ENCODE data around the gene PILRB.
A peak's percentile ranks its signal among the peaks of the same experiment; 100 is the strongest.
"Not testable (repeated sequence)": the region's sequence is repeated elsewhere in the genome, so short reads cannot be mapped to it uniquely, and the experiment has no call there.

Gene PILRB

DNA sequence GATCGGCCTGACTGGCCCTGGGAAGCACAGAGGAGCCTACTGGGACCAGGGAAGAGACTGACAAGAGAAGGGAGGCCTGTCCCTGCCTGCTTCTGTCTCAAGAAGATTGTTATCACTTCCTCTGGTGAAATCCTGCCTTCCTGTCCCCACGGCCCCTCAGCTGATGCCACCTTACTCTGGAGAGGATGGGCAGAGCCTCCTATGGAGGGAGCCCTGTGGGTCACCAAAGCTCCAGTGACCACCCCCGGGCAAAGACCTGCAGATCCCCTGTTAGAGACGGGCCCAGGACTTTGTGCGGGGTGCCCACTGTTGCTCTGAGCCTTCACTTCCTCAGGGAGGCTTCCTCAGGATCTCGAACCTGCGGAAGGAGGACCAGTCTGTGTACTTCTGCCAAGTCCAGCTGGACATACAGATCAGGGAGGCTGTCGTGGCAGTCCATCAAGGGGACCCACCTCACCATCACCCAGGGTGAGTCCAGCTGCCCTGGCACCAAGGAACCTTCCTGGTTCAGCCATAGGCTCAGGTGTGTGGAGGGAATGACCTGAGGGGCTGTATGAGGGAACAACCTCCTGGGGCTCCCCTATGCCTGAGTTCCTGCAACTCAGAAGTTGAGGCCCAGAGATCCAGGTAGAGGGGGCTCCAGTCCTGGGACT is 1.4 kb upstream of the PILRB start:
- no peak for DNase-seq (ENCODE audit: low read depth in 2 of 2)

DNA sequence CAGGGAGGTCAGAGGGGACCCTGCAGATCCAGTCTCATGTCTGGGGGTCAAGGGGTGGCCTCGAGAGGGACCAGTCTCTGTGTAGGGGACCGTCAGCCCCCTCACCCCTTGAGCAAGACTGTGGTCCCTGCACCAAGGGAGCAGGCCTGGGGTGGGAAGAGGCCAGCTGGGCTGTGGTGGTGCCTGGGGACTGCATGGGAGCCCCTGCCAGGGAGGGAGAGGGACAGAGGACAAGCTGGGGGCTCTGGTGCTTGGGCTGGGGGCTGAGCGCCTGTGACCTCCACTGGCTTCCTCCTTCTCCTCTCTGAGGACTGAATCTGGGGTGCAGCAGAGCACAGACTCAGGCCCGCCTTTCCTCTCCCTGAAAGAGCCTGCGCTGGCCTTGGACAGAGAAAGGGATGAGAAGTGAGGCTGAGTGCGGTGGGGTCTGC is 771 bp upstream of the PILRB start:
- no peak for DNase-seq (ENCODE audit: low read depth in 2 of 2)

DNA sequence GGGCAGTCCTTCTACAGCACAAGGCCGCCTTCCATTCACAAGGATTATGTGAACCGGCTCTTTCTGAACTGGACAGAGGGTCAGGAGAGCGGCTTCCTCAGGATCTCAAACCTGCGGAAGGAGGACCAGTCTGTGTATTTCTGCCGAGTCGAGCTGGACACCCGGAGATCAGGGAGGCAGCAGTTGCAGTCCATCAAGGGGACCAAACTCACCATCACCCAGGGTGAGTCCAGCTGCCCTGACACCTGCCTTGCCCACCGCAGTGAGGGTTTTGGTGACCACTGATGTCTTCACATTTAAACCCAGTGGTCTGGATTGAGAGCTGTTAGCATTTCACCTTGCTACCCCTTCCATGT is 918 bp downstream of the PILRB start:
- DNase-seq (ENCODE audit: low read depth in 2 of 2), result no peak

DNA sequence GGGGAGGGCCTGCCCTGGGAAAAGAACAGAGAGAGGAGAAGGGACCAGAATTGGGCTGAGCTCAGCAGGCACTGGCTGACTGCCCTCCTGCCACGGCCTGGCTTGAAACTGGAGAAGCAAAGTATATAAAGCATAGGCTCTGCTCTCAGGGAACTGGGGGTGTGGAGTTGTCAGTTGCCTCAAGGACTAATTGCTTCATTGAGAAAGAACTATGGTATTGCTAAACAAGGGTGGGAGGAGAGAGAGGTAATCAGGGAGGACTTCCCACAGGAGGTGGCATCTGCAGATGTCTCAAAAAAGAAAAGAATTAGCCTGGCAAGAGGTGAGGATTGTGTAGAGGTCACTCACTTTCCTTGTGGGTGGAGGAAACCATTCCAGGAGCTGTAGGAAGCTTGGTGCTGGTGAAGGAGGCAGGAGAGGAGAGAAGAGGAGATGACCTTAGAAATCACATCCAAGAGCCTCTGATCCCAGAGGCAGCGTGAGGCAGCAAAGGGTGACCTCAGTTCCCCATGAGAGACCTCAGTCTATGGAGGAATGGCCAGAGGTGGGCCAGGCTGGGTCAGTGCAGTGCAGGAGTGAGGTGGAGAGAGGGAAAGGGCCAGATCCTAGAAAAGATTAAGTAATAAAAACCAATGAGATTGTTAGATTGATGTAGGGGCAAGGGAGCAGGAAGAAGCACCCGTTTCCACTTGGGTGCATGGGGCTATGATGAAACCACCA is 2.4 kb downstream of the PILRB start:
- no peak for DNase-seq (ENCODE audit: low read depth in 2 of 2)

DNA sequence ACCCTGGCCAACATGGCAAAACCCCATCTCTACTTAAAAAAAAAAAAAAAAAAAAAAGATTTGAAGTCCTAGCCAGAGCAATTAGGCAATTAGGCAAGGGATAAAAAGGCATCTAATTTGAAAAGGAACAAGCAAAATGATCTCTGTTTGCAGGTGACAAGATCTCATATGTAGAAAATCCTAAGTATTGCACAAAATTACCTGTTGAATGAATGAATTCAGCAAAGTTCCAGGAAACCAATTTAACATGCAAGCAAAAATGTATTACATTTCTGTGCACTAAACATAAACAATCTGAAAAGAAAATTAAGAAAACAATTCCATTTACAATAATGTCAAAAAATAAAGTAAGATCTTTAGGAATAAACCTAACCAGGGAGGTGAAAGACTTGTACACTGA is 5.2 kb downstream of the PILRB start:
- no peak for DNase-seq (ENCODE audit: low read depth in 2 of 2)

DNA sequence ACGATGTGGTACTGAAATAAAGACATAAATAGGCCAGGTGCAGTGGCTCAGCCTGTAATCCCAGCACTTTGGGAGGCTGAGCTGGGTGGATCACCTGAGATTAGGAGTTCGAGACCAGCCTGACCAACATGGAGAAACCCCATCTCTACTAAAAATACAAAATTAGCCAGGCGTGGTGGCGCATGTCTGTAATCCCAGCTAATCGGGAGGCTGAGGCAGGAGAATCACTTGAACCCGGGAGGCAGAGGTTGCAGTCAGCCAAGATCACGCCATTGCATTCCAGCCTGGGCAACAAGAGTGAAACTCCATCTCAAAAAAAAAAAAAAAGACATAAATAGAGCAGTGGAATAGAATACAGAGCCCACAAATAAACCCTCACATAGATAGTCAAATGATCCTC is 5.9 kb downstream of the PILRB start:
- DNase-seq (ENCODE audit: low read depth in 2 of 2), result not testable (repeated sequence)

DNA sequence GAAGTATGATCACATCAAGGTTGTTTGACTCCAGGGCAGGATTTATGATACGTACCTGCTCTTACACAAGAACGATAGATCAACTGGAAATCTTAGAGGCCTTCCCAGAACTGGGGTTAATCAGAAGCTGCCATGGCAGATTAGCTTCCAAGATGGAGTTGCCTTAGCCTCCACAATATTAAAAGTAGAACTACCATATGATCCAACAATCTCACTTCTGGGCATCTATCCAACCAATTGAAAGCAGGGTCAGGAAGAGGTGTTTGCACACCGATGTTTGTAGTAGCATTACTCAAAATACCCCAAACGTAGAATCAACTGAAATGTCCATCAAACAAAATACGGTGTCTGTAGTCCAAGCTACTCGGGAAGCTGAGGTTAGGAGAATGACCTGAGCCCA is 6.6 kb downstream of the PILRB start:
- no peak for DNase-seq (ENCODE audit: low read depth in 2 of 2)

DNA sequence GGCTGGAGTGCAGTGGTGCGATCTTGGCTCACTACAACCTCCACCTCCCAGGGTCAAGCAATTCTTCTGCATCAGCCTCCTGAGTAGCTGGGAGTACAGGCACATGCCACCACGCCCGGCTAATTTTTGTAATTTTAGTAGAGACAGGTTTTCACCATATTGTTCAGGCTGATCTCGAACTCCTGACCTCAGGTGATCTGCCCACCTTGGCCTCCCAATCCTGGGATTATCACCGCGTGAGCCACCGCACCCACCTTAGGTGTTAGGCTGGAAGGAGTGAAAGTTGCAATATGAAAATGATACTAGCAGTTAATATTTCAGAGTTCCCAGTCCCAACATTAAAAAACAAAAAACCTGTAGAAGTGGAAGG is 8.1 kb downstream of the PILRB start:
- not testable (repeated sequence) for DNase-seq (ENCODE audit: low read depth in 2 of 2)

DNA sequence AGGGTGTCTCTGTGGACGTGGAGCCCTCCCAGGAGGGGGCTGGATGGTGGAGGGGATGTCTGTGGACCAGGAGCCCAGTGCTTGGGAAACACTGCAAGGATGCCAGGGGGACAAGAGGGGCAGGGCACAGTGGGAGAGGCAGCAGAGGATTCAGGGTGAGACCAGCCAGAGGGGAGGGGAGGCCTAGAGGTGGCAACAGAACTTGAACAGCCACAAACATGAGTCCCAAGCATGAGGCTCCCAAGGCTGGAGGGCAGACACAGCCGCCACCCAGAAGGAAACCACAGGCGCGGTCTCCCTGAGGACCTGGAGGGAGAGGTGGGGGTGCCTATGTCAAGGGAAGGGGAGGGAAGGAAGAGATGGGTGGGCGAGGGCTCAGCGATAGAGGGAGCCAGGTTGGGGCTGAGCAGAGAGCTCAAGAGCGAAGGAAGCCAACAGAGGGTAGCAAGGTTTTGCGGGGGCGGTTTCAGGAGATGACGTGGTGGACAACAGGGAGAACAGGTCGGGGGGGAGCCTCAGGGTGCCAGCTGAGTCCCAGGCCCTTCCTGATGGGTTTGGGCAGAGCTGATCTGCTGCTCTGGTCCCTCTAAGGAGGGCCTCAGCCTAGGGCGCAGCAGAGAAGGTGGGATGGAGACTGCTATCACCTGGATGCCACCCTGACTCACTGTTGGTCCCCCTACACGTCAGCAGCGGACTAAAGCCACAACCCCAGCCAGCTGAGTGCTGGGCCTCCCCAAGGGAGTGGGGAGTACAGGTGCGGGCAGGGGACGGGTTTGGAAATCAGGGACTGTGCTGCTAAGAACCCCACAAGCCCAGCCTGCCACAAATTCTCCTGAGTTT is 8.7 kb downstream of the PILRB start:
- no peak for DNase-seq (ENCODE audit: low read depth in 2 of 2)

DNA sequence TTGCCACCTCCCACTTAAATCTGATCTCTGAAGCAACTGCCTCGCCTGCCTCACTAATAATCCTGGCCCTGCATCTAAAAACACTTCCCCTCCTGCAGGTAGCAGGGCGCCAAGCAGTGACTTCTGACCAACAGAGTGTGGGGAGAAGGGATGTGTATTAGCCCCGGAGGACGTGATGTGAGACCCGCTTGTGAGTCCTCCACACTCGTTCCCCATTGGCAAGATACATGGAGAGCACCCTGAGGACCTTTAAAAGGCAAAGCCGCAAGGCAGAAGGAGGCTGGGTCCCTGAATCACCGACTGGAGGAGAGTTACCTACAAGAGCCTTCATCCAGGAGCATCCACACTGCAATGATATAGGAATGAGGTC is 9.3 kb downstream of the PILRB start:
- no peak for DNase-seq (ENCODE audit: low read depth in 2 of 2)

DNA sequence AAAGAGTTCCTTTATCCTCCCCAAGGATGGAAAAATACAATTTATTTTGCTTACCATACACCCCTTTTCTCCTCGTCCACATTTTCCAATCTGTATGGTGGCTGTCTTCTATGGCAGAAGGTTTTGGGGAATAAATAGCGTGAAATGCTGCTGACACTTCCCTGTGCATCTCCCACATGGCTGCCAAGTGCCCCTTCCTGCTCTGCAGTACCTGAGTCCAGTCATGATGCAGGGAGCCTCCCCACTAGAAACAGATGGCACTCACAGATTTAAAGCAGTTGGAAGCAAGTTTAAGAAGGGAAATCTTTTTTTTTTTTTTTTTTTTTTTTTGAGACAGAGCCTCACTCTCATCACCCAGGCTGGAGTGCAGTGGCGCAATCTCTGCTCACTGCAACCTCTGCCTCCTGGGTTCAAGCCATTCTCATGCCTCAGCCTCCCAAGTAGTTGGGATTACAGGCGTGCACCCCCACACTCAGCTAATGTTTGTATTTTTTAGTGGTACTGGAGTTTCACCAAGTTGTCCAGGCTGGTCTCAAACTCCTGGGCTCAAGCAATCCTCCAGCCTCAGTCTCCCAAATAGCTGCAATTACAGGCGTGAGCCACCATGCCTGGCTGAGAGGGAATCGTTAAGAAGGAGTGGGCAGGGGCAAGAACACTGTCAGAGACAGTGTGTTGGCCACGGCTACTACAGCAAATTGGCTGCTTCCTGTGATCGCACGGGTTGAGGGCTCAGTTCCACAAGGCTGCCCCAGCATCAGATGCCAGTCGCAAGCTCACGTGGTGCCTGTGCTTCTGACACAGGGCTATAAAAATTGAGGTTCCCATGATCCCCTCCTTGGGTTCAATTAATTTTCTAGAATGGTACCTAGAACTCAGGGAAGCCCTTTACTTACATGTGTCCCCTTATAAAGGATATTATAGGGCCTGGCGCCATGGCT is 10.0 kb downstream of the PILRB start:
- DNase-seq (ENCODE audit: low read depth in 2 of 2), result no peak

DNA sequence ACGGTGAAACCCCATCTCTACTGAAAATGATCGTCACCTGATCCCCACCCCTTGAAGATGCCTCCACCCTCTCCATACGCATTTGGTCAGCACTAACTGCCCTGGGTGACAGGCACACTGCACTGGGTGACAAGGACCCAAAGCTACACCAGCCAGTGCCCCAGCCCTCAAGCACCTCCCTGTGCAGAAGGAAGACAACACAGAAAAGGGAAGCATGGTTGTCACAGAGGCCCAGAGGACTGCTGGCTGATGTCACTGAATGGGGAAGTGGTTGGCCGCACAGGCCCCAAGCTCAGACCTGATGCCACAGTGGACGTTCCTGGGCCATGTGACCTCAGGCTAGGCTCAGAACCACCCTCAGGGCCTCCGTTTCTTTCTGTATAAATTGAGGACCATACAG is 11.2 kb downstream of the PILRB start:
- DNase-seq (ENCODE audit: low read depth in 2 of 2), result peak in 1 of 2 donors; percentile 43

DNA sequence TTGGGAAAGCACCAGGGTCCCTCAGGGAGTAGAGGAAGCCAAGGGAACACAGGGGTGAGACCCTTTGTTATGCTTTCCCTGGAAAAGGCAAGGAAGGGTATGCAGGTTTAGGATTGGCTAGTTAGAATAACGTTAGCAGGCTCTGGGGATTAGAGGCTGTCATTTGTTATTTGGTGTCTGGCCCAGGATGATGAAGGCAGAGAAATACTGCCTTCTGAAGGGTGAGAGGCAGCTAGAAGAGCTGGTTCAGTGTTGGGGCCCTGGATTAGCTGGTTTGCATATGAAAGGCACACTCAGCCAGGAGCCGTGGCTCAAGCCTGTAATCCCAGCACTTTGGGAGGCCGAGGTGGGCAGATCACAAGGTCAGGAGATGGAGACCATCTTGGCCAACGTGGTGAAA is 12.4 kb downstream of the PILRB start:
- DNase-seq (ENCODE audit: low read depth in 2 of 2), result no peak

DNA sequence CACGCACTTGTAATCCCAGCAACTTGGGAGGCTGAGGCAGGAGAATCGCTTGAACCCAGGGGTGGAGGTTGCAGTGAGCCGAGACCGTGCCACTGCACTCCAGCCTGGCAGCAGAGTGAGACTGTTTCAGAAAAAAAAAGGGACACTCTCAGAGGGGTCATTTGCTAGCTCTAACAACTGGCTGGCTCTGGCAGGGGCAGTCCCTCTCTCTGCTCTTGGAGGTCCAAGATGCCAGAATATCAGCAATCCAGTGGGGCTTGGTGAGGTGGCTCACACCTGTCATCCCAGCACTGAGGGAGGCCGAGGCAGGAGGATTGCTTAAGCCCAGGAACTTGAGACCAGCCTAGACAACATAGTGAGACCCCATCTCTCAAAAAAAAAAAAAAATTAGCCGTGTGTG is 12.8 kb downstream of the PILRB start:
- DNase-seq (ENCODE audit: low read depth in 2 of 2), result no peak

DNA sequence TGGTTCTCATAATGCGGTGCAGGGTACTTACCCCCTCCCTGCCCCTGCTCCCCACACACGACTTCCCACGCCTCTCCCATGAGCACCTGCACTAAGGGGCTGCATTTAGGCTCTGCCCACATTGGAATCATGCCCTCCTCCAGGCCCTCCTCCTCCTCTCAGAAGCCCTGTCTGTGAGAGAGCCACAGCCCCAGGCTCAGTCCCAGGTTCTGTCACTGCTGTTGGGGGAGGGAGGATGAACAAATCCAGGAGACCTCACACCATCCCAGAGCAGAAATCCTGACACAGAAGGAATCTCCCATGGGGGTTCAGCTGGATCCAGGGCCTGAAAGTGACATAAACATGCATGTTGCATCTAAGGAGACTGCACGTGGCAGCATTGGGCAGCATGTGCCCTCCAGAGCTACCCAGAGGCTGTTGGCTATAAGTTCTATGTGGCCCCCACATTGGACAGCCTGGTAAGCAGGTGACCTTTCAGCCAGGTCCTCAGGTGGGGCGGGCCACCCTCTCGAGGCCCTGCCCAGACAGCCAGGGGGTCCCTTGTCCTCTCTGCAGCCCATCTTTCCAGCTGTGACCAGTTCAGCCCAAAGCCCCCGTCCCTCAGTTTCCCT is 13.7 kb downstream of the PILRB start:
- DNase-seq (ENCODE audit: low read depth in 2 of 2), result no peak

DNA sequence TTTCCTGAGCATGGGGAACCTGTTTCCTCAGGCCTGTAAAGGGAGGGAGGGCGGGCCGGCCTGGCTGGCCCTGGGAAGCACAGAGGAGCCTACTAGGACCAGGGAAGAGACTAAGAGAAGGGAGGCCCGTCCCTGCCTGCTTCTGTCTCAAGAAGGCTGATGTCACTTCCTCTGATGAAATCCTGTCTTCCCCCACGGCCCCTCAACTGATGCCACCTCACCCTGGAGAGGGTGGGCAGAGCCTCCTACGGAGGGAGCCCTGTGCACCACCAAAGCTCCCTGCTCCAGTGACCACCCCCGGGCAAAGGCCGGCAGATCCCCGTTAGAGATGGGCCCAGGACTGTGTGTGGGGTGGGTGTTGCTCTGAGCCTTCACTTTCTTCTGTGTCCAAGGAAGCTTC is 14.3 kb downstream of the PILRB start:
- DNase-seq (ENCODE audit: low read depth in 2 of 2), result no peak

DNA sequence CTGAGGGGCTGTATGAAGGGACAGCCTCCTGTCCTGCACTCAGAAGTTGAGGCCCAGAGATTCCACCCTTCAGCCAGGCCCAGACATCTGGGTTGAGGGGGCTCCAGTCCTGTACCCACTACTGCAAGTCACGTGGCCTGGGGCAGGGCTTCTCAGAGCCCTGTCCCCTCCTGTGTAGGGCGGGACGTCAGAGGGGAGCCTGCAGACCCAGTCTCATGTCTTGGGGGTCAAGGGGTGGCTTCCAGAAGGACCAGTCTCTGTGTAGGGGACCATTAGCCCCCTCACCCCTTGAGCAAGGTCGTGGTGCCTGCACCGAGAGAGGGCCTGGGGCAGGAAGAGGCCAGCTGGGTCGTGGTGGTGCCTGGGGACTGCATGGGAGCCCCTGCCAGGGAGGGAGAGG is 14.8 kb downstream of the PILRB start:
- DNase-seq (ENCODE audit: low read depth in 2 of 2), result no peak

DNA sequence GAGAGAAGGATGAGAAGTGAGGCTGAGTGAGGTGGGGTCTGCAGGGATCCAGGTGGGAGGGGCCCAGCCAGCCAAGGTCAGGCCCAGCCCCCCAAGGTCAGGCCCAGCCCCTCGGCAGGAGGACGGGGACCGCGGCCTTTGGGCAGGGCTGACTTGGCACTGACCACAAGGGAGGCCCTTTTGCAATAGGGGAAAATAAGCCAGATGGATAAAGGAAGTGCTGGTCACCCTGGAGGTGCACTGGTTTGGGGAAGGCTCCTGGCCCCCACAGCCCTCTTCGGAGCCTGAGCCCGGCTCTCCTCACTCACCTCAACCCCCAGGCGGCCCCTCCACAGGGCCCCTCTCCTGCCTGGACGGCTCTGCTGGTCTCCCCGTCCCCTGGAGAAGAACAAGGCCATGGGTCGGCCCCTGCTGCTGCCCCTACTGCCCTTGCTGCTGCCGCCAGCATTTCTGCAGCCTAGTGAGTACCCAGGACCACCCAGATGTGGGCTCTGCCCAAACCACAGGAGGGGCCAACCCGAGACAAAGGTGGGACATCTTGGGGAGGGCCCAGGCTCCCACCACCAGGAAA is 15.4 kb downstream of the PILRB start, which contains the start of gene PILRA:
Gene PILRA, plus strand, starts transcription at position 227 of the 571 bp plus-strand sequence. Its CDS starts 170 bp downstream, at position 397.
- DNase-seq (ENCODE audit: low read depth in 2 of 2), result no peak

DNA sequence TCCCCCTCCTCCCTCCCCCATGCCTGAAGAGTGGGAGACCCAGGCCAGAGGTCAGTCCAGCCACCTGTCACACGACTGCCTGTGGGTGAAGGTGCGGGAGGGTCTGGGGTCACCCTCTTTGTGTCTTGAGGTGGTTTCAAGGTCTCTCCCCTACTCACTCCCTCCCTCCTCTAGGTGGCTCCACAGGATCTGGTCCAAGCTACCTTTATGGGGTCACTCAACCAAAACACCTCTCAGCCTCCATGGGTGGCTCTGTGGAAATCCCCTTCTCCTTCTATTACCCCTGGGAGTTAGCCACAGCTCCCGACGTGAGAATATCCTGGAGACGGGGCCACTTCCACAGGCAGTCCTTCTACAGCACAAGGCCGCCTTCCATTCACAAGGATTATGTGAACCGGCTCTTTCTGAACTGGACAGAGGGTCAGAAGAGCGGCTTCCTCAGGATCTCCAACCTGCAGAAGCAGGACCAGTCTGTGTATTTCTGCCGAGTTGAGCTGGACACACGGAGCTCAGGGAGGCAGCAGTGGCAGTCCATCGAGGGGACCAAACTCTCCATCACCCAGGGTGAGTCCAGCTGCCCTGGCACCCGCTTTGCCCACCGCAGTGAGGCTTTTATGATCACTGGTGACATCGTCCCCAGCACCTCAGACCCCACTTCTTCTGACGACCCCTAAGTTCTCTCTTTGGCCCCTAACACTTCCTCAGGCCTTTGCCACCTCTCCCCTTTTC is 16.1 kb downstream of the PILRB start:
- DNase-seq (ENCODE audit: low read depth in 2 of 2), result not testable (repeated sequence)

DNA sequence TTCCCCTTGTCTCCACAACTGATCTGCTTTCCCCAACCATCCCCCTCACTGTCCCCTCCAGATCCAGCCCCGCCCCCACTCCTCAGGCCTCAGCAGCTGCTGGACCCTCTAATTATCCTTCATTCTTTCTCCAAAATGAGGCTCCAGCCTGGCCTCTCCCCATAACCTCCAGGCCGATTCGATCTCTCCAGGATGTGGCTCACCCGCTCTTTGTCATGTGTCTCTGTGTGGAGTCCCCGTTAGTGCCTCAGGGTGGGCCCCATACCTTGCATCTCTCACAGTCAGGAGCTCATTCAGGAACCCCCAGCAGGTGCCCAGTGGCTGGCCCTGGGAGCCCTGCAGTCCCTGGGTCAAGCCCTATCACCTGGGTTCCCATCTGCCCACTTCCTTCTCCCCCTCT is 16.7 kb downstream of the PILRB start:
- DNase-seq (ENCODE audit: low read depth in 2 of 2), result no peak
